CD1c-positive myeloid dendritic cell (primary cell): ENCODE data around the gene MNDA.

ENCODE experiments used
- DNase-seq: peaks from one replicate; pipeline ENCODE4 v3.0.0-alpha.2; 2016; ENCODE audit errors: extremely low spot score

The MNDA gene

GRCh38 chr1:158830904-158831507, at the start of gene MNDA:
Gene MNDA, plus strand, starts transcription at chr1:158831351. Its CDS starts 10,803 bp downstream, at chr1:158842154.
- DNase-seq, result peak; percentile 94

- DNase-seq, result peak; percentile 37
Measured at GRCh38 chr1:158793604-158794003, 37.5 kb upstream of the MNDA start.

- no peak for DNase-seq
Measured at GRCh38 chr1:158794247-158794646, 36.9 kb upstream of the MNDA start.

GRCh38 chr1:158798531-158798930, 32.6 kb upstream of the MNDA start:
- no peak for DNase-seq

- DNase-seq, result peak; percentile 58
Measured at GRCh38 chr1:158799689-158800088, 31.5 kb upstream of the MNDA start.

GRCh38 chr1:158800526-158800925, 30.6 kb upstream of the MNDA start:
- DNase-seq, result peak; percentile 44

GRCh38 chr1:158801396-158801795, 29.8 kb upstream of the MNDA start:
- peak; percentile 45 for DNase-seq

GRCh38 chr1:158803678-158804077, 27.5 kb upstream of the MNDA start:
- no peak for DNase-seq

- no peak for DNase-seq
Measured at GRCh38 chr1:158806916-158807536, 24.1 kb upstream of the MNDA start.

GRCh38 chr1:158809256-158809655, 21.9 kb upstream of the MNDA start:
- peak; percentile 90 for DNase-seq

- peak; percentile 92 for DNase-seq
Measured at GRCh38 chr1:158809862-158810261, 21.3 kb upstream of the MNDA start.

GRCh38 chr1:158810311-158810710, 20.8 kb upstream of the MNDA start:
- DNase-seq, result peak; percentile 50

- DNase-seq, result peak; percentile 36
Measured at GRCh38 chr1:158812336-158812735, 18.8 kb upstream of the MNDA start.

- peak; percentile 59 for DNase-seq
Measured at GRCh38 chr1:158813164-158813563, 18.0 kb upstream of the MNDA start.

GRCh38 chr1:158814970-158815369, 16.2 kb upstream of the MNDA start:
- no peak for DNase-seq

- peak; percentile 65 for DNase-seq
Measured at GRCh38 chr1:158818560-158818959, 12.6 kb upstream of the MNDA start.

- DNase-seq, result peak; percentile 65
Measured at GRCh38 chr1:158818975-158819431, 12.1 kb upstream of the MNDA start.

GRCh38 chr1:158819461-158820443, 11.4 kb upstream of the MNDA start:
- DNase-seq, result peak; percentile 66

GRCh38 chr1:158821723-158822122, 9.4 kb upstream of the MNDA start:
- no peak for DNase-seq

- peak; percentile 34 for DNase-seq
Measured at GRCh38 chr1:158830074-158830677, 975 bp upstream of the MNDA start.

GRCh38 chr1:158833264-158833663, 2.1 kb downstream of the MNDA start:
- peak; percentile 78 for DNase-seq

GRCh38 chr1:158836038-158836437, 4.9 kb downstream of the MNDA start:
- DNase-seq, result peak; percentile 26
